ENCODE data around the gene AFF1. TPM values are rescaled to one million over a fixed set of nuclear protein-coding genes. Genes with fewer than 3 reads are reported as not detected.
"Not testable (repeated sequence)": the region's sequence is repeated elsewhere in the genome, so short reads cannot be mapped to it uniquely, and the experiment has no call there.

Gene AFF1
- total RNA-seq, 1 donor from 2014 or later: 13.2 TPM

- no peak for DNase-seq (ENCODE audit: low read depth in 2 of 2)
These were observed 41.1 kb downstream of the AFF1 start for GRCh38 chr4:86975927-86976326.

DNA sequence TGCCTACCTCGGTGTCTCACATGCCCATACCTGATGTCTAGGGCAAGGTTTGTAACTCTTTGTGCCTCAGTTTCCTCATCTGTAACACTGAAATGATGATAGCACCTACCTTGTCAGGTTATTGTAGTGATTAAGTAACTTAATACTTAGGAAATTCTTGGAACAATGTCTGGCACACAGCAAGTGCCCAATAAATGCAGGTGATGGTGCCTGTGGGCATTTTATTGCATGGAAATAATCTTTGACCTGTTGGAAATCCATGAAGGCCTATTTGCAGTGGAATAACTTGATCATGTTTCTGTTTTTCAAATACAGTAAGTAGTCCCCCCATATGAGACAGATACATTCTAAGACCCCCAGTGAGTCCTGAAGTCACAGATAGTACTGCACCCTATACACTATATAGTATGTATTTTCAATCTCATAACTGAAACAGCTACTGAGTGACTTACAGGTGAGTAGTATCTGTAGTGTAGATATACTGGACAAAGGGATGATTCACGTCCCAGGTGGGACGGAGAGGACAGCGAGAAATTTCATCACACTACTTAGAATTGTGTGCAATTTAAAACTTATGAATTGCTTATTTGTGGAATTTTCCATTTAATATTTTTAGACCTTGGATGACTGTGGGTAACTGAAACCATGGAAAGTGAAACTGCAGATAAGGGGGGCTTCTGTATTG lies 42.1 kb downstream of the AFF1 start:
- no peak for DNase-seq (ENCODE audit: low read depth in 2 of 2)

DNA sequence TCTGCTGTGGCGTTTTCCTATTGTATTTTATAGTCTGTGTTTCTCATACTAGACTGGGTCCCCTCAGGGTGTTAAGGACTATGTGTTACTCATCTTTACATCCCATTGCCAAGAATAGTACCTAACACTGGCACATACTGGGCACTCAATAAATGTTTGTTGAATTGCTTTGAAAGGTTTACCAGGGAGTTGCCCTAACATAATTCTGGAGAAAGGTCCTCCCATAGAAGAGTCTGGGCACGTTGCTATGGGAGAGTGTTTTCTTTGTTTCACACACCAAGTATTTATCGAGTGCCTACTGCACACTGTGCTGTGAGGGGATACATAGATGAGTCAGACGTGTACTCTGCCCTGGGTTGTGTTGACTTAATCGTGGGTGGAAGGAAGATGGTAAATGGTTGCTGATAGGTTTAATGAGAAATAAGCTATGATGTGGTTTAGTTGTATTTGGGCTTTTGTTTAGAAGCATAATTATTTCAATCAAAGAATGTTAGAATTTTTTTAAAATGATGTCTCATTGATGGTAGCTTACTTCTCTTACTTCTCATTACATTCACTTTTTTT lies 42.9 kb downstream of the AFF1 start:
- DNase-seq (ENCODE audit: low read depth in 2 of 2): peak; percentile 83 to 96

DNA sequence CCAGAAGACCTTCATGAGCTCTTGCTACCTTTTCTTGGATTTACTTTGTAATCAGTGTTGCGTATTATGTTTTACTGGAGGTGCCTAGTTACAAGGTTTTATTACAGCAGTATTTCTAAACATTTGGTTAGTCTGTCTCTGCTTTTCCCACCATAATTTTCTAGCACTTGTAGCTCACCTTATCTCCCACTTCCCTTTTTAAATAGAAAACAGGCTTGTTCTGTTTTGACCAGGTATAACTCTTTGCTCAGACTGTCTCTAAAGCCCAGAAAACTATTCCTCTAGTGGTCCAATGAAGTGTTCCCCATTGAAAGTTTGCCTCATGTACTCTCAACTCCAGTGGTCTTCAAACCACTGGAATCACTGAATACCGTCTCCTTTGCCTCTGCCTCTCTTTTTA lies 43.9 kb downstream of the AFF1 start:
- DNase-seq (ENCODE audit: low read depth in 2 of 2): no peak

DNA sequence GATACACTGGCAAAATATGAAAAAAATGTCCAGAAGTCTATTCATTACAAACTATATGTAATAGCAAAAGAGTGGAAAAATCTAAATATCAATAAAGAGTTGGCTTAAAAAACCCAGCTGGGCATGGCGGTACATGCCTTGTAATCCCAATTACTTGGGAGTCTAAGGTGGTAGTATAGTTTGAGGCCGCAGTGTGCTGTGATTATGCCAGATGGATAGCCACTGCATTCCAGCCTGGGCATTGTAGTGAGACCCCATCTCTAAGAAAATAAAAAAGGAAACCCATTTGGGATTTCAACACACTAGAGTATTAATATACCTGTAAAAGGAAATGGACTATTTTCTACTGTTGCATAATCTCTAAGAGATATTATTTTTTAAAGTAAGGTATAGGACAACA lies 45.4 kb downstream of the AFF1 start:
- no peak for DNase-seq (ENCODE audit: low read depth in 2 of 2)

- no peak for DNase-seq (ENCODE audit: low read depth in 2 of 2)
These were observed 47.0 kb downstream of the AFF1 start for GRCh38 chr4:86981789-86982188.

DNA sequence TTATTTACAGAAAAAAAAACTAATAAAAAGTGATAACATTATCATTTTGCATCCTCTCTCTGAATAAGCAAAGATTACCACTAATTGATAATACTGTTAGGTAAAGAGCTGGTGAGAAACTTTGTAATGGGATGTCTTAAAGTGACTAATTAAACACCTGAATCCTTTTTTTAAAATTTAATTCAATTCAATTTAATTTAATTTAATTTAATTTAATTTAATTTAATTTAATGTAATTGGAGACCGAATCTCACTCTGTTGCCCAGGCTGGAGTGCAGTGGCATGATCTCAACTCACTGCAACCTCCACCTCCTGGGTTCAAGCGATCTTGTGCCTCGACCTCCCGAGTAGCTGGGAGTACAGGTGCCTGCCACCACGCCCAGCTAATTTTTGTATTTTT lies 51.0 kb downstream of the AFF1 start:
- DNase-seq (ENCODE audit: low read depth in 2 of 2): not testable (repeated sequence)

GRCh38 chr4:86989658-86990057 lies 54.8 kb downstream of the AFF1 start:
- DNase-seq (ENCODE audit: low read depth in 2 of 2): not testable (repeated sequence)

DNA sequence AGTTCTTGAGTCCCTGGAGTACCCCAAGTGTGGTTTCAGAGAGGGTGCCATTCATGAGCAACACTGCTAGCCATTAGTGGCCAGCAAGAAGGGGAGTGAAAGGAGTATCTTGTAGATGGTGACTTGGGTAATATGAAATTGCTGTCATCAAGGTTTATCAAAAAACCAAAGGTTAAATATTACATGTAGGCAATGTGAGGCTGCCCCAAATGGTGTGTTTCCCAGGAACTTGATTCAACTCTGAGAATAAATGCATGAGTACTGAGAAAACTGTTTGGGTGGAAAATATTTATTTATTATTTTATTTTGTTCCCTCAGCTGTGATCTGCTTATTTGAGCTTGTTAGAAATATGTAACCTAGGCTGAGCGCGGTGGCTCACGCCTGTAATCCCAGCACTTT lies 55.7 kb downstream of the AFF1 start:
- no peak for DNase-seq (ENCODE audit: low read depth in 2 of 2)

DNA sequence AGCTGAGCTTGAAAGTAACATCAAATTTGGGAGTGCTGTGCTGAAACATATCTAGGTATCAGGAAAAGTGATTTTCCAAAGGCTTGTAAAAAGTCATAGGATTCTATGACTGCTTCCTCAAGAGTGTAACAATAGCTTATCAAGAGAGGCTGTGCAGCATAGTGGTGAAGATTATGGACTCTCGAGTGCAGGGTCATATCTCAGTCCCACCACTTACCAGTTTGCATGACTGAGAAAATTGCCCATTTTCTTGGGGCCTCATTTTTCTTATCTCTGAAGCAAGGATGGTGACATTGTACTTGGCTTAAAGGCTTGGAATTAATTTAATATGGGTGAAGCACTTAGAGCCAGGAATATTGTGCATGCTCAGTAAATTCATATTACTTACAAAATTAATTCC lies 57.2 kb downstream of the AFF1 start:
- DNase-seq (ENCODE audit: low read depth in 2 of 2): no peak

DNA sequence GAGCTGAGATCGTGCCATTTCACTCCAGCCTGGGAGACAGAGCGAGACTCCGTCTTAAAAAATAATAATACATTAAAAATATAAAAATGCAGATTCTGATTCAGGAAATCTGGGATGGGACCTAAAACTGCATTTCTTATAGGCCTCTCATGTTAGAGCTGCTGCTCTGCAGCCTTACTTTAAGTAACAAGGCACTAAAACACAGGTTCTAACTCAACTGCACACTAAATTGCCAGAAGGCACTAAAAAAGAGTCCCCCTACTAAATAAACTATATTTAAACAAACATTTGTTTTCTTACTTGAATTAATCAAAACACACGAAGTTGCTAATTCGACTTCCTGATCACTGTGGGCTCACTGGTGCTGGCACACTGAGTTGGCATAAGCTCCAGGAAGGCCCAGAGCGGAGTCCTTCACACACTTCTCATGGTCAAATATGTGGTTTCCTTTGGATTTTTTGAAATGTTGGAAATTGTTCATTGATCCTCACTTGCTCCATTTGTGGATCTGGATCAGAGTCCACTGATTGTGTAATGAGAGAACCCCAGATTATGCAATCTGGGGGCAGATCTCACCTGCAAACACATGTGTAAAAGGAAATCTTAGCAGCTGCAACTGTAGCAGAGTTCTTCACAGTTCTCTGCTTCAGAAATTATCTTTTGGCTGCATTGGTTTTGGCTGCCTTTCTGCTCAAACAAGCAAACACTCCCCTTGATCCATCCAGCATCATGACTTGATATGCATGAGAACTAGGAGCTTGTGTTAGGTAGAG lies 59.3 kb downstream of the AFF1 start:
- no peak for DNase-seq (ENCODE audit: low read depth in 2 of 2)

GRCh38 chr4:86994686-86995085 lies 59.9 kb downstream of the AFF1 start:
- no peak for DNase-seq (ENCODE audit: low read depth in 2 of 2)

GRCh38 chr4:86996510-86996909 lies 61.7 kb downstream of the AFF1 start:
- not testable (repeated sequence) for DNase-seq (ENCODE audit: low read depth in 2 of 2)

GRCh38 chr4:86999136-86999643 lies 64.4 kb downstream of the AFF1 start:
- no peak for DNase-seq (ENCODE audit: low read depth in 2 of 2)

DNA sequence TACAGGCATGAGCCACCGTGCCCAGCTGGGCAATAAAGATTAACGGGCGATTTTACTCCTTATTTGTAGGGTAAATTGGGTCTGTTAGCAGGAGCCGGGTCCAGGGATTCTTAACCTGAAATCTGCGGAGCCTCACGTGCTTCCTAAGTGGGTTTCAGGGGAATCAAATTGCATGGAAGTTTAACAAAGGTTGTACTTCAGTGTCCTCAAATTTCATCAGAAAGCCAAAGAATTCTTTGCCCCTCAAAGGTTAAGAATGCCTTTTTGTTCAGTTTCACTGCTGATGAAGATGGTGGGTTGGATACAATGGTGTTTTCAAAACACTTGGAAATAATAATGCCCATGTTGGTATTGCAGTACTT lies 67.9 kb downstream of the AFF1 start:
- no peak for DNase-seq (ENCODE audit: low read depth in 2 of 2)

DNA sequence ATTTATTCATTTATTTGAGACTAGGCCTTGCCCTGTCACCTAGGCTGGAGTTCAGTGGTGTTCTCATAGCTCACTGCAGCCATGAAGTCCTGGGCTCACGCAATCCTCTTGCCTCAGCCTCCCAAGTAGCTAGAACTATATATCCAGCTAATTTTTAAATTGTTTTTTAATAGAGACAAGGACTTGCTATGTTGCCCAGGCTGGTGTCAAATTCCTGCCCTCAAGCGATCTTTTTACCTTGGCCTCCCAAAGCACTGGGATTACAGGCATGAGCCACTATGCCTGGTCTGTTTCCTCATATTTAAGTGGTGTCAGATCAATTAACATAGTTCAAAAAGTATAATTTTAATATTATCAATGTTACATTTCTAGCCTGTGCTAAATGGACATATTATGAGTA lies 68.5 kb downstream of the AFF1 start:
- DNase-seq (ENCODE audit: low read depth in 2 of 2): no peak

DNA sequence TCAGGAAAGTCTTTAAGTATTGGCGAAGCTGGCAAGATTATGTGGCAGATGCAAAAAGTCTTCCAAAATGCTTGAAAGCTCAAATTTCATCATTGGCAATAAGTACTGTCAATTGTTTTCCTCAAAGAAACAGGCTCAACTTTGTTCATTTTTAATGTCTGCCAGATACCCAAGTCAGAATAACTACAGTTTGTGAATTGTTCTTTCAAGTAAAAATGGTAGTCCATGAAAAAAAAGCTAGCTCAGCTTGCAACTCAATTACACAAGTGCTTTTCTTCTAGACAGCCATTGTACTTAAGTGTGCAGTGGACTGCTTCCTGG lies 70.5 kb downstream of the AFF1 start:
- no peak for DNase-seq (ENCODE audit: low read depth in 2 of 2)

DNA sequence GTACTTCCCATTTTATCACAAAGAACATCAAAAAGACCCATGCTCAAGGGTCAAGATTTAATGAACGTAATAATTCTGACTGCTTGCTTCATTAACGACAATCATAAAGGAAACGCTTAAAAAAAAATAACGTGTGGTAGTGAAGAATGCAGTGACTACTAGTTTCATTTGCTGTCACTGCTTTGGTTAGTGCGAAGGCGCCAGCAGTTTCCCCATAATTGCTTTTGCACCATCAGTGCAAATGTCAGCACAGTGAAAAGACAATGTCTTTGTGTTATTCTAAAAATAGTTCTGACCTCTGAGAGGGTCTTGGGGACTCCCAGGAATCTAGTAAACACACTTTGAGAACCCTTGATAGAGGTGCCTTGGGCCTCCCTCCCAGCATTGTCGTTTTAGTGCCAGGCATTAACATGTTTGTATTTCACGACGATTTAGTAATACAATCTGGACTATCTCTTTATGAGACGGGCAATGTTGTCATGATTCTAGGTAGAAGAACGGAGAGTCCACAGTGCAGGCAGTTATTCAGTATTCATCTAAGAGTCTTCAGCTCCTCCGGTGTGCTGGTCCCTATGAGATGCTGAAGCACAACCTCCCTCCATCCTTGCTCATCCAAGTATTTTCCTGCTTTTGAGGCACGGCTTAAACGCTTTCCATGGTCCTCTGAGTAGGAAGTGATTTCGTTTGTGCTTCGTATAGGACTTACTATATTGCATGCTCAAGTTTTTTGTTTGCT lies 71.0 kb downstream of the AFF1 start:
- no peak for DNase-seq (ENCODE audit: low read depth in 2 of 2)

GRCh38 chr4:87006426-87006675 lies 71.5 kb downstream of the AFF1 start:
- no peak for DNase-seq (ENCODE audit: low read depth in 2 of 2)

DNA sequence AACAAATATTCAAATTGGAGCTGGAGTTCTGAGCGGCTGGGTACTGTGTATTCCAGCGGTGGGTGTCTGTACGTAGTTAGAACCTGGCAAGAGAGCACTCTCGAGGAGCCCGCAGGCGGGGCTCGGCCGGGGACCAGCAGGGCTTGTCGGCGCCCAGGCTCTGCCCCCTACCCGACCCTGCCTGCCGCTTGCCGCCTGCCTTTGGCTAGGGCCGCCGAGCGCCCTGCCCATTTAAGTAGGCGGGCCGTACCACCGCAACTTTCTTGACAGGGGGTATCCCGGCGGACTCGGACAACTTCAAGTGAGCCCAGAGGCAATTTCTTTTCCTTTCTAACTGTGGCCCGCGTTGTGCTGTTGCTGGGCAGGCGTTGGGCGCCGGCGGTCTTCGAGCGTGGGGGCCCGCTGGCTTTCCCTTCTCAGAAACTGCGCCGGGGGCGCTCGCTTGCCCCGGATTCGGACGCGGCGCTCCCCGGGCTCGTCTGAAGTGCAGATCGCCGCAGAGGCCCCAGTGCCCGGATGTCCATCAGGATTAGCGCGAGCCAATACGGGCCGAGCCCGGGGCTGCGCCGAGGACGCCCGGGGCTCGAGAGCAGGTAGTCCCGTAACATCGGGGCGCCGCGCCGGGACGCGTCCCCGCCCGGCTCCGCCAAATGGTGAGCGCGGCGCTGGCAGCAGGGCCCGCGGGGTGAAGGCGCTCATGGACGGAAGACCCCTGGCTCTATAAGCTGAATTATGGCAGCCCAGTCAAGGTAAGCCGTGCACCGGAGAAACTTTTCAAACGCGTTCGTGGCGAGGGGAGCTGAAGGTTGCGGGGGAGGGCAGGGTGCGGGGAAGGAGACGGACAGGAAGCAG lies 72.1 kb downstream of the AFF1 start:
- DNase-seq (ENCODE audit: low read depth in 2 of 2): peak; percentile 81 to 94

Data from dermis microvascular lymphatic vessel endothelial cell (primary cell).